8988T (cell line): ENCODE measurements around the gene PTPRN2.
"Not testable (repeated sequence)": the region's sequence is repeated elsewhere in the genome, so short reads cannot be mapped to it uniquely, and the experiment has no call there.

Experiments
- DNase-seq: peaks from one replicate; pipeline ENCODE4 v3.0.0; 2011

The PTPRN2 gene

DNA sequence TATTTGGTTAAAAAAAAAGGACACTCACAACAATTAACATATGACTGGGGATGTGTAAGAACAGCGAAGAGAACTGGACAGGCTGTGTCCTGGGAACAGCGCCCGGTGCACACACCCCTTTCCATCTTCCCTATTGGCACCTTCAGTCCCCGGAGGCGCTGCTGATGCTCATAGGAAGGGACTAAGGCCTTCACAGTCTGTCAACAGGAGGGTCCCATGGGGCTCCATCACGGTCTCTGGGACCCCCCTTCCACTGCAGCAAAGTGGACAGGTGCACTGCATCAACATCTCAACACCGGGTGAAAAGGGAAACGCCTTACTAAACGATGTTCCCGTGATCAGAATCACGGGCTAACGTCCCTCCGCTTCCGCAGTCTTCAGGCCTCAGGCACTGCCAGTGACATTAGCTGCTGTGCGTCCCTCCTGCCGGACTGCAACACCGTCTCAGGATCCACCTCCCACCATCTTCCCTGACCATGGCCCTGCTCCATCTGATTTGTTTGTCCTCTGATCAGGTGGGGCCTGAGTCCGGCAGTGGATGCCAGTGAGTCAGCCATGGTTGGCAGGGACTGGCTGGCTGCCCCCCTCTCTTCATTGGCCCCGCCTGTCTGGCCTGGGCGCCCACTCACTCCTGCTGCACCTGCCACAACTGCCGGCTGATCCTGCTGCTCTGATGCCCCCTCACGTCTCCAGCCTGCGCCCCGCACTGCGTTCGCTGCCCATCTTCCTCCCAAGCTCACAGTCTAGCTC, 636.1 kb downstream of the PTPRN2 start:
- DNase-seq: no peak

DNA sequence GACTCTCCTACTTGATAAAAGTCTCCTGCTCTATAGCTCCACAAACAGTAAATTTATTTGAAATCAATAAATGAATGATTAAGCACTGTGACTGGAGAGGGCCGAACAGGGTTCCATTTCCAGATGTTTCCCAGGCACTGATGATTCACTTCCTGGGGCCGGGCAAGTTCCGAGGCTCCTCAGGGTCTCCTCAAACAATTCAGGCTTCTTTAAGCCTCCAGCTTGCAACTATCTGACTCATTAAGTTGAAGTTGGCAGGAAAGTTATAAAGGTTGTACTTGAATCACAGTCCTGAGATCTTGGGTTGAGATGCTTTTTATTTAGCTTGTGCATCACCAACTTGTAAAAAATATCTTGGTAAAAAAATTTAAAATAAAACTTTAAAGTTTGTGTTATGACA, 637.9 kb downstream of the PTPRN2 start:
- DNase-seq: no peak

DNA sequence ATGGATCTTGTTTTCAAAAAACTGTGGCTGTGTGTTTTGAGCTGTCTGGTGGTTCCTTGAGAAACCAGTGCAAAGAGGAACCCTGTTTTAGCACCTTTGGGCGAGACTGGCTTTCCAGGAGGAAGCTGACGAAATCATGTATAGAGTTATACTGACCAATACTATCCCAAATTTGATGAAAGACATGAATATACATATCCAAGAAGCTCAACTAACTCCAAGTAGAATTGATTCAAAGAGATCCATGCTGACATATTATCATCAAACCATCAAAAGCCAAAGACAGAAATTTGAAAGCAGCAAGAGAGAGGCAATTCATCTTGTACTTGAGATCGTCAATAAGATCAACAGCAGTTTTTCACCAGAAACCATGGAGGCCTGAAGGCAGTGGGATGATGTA, 640.1 kb downstream of the PTPRN2 start:
- no peak for DNase-seq

DNA sequence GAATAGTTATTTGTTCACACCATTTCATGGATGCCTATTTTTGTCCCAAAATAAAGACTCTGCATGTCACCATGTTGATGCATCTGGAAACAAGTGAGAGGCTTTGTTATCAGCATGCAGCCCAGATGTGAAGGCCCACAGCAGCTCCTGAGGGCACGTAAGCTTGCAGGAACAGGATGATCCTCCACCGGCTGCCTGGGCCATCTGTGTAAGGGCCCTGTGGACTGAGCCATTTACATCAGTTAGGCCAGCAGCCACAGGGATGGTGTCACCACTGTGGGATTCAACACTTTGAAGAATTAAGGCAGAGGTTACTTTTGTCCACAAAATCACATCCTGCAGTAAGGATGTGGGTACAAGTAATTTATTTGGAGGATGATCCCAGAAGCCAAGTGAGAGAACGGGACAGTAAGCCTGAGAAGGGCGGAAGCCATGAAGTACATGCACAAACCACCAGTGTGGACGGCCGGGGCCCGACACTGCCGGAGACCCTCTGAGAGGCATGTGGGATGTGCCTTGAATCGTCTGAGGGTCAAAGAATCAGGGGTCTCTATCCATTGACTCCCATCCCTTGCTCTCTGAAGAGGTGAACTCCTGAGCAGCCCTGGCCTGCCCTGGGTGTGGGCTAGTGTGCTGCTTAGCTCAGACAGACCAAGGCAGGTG, 641.1 kb downstream of the PTPRN2 start:
- no peak for DNase-seq

DNA sequence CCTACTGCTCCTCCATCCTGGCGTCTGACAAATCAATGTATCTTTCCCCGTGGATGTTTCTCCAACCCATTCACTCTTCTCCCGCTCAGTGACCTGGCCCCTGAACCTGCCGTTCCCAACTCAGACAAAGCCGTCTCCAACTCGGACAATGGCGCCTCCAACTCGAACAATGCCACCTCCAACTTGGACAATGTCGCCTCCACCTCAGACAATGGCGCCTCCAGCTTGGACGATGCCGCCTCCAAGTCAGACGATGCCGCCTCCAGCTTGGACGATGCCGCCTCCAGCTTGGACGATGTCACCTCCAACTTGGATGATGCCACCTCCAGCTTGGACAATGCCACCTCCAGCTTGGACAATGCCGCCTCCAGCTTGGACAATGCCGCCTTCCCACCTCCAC, 642.2 kb downstream of the PTPRN2 start:
- no peak for DNase-seq

DNA sequence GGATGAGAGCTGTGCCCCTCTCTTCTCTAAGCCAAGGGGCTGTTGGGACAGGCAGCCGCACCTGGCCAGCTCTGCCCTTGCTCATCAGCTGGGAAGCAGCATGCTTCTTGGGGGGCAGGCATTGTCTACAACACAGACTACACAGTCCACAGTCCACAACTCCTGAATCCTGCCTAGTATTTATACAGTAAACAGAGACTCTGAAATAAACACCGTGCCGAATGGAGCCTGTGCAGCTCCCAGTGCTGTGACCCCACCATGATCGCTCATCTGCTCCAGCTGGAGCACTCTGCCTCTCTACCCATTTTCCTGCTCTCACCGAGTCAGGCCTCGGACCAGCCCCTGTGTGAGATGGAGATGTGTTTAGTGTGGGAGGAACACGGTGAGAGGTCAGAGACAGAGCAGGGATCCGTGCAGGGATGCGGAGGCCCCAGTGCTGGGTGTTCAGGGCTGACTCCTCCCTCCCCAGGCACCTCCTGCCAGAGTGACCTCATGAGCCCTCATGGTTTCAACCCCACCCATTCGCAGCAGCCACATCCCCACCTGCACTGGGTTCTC, 642.8 kb downstream of the PTPRN2 start:
- DNase-seq: no peak

DNA sequence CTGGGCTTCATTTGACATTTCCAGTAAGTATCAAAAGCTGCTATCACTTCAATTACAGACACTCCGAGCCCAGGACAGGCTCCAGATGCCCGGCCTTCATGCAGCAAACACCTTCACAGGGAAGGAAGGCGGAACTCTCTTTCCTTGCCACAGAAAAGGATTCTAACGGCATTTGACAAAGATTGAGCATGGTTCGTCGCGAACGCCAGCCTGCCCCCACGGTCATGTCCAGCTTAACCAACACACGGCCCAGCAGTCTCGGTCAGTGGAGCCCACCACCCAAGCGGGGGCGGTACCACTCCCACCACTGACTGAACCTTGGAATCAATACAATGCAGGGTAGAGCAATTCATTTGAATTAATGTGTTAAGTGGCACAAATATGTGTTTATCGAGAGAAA, 643.6 kb downstream of the PTPRN2 start:
- no peak for DNase-seq

DNA sequence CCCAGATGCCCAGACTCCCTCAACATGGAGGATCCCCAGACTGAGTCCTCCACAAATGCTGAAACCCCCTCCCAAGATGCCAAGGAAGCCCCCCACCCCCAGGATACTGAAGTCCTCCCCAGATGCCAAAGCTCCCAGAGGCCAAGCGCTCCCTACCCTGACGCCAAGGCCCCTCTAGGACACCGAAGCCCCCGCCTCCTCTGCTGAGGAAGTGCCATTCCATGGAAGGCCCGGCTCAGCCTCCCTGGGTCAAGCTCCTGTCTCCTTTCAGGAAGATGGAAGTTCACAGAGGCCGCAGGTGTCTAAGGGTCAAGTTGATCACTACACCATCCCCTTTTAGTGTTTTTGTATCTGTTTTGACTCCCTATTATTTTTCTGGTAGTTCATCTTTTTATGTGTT, 644.1 kb downstream of the PTPRN2 start:
- DNase-seq: no peak

DNA sequence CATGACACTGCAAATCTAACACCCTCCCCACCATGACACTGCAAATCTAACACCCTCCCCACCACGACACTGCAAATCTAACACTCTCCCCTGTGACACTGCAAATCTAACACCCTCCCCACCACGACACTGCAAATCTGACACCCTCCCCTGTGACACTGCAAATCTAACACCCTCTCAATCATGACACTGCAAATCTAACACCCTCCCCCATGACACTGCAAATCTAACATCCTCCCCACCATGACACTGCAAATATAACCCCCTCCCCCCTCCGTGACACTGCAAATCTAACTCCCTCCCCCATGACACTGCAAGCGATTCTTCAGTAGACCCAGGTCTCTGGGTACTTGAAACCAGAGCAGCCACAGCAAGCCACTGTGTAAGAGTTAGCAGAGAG, 646.4 kb downstream of the PTPRN2 start:
- DNase-seq: no peak

DNA sequence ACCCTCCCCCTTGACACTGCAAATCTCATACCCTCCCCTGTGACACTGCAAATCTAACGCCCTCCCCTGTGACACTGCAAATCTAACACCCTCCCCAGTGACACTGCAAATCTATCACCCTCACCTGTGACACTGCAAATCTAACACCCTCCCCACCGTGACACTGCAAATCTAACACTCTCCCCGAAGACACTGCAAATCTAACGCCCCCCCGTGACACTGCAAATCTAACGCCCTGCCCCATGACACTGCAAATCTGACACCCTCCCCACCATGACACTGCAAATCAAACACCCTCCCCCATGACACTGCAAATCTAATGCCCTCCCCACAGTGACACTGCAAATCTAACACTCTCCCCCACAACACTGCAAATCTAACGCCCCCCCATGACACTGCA, 647.1 kb downstream of the PTPRN2 start:
- no peak for DNase-seq

DNA sequence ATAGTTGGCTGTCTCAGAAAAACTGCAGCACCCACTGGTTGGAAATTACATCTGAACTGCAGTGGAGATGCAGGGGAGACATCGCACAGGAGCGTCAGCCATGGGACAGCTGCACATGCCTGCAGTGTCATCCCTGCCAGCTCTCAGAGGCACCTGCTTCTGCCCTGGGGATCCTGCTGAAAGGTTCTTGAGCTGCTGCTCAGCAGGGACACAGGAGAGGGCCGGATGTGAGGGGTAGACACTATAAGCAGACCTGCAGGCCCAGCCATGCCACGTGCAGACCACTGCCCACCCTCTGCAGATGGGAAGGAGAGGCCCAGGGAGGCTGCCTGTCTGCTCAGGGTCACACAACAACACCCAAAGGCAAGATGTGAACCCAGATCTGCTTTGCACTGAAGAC, 649.4 kb downstream of the PTPRN2 start:
- no peak for DNase-seq

DNA sequence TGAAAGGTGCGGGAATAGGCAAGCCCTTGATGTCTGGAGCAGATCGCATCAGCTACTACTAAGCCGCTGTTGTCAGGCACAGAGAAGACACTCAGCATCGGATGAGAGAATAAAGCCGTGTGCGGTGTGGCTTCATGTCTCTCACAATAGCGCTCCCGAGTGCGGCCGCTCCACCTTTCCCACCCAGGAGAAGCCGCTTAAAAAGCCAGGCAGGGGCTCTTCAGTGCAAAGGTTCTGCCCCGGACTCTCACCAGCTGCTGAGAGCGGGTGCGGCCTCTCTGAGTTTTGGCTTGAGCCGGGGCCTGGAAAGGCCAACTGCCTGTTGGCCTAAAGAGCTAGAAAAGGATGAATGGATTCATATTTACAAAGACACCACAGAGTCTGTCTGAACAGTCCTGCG, 650.2 kb downstream of the PTPRN2 start:
- no peak for DNase-seq

DNA sequence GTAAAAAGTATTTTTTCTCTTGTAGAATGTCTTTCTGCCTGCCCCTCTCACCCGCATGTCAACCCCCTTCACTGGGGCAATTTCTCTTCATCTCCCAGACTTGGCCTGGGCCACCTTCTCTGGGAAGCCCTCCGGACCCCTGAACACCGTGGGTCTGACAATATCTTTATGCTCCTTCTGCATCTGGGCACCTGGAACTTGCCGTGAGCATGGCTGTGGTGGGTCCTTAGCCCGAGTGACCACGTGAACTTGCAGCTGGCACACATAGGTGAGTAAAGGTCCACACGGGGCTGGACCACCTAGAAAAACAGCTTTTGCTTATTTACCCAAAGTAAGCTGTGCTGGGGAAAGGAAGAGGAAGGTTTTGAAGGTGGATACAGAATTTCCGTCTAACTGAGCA, 650.6 kb downstream of the PTPRN2 start:
- DNase-seq: no peak

DNA sequence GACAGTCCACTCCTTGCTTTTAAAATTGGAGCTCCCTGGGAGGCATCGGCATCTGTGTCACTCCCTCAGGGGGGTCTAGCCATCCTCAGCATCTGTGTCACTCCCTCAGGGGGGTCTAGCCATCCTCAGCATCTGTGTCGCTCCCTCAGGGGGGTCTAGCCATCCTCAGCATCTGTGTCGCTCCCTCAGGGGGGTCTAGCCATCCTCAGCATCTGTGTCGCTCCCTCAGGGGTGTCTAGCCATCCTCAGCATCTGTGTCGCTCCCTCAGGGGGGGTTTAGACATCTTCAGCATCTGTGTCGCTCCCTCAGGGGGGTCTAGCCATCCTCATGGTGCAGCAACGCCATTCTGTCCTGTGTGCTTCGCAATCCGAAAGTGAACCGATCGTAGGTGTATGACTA, 651.9 kb downstream of the PTPRN2 start:
- DNase-seq: not testable (repeated sequence)

DNA sequence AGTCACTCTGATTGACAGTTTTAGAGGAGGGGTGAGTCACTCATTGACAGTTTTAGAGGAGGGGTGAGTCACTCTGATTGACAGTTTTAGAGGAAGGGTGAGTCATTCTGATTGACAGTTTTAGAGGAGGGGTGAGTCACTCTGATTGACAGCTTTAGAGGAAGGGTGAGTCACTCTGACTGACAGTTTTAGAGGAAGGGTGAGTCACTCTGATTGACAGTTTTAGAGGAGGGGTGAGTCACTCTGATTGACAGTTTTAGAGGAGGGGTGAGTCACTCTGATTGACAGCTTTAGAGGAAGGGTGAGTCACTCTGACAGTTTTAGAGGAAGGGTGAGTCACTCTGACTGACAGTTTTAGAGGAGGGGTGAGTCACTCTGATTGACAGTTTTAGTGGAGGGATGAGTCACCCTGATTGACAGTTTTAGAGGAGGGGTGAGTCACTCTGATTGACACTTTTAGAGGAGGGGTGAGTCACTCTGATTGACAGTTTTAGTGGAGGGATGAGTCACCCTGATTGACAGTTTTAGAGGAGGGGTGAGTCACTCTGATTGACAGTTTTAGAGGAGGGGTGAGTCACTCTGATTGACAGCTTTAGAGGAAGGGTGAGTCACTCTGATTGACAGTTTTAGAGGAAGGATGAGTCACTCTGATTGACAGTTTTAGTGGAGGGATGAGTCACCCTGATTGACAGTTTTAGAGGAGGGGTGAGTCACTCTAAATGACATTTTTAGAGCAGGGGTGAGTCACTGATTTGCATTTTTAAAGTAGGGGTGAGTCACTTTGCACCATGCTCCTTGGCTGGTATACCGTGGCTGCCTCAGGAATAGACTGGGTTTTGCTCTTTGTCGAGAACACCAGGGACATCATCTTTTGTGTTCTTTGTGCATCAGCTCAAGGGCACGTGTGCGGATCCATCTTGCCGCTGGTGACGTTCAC, 654.1 kb downstream of the PTPRN2 start:
- DNase-seq: not testable (repeated sequence)

DNA sequence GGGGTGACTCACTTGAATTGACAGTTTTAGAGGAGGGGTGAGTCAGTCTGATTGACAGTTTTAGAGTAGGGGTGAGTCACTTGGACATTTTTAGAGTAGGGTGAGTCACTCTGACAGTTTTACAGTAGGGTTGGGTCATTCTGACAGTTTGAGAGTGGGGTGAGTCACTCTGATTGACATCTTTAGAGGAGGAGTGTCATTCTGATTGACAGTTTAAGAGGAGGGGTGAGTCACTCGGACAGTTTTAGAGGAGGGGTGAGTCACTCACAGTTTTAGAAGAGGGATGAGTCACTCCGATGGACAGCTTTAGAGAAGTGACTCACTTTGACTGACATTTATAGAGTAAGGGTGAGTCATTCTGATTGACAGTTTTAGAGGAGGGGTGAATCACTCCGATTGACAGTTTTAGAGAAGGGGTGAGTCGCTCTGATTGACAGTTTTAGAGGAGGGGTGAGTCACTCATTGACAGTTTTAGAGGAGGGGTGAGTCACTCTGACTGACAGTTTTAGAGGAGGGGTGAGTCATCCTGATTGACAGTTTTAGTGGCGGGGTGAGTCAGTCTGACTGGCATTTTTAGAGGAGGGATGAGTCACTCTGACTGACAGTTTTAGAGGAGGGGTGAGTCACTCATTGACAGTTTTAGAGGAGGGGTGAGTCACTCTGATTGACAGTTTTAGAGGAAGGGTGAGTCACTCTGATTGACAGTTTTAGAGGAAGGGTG, 655.0 kb downstream of the PTPRN2 start:
- DNase-seq: no peak

DNA sequence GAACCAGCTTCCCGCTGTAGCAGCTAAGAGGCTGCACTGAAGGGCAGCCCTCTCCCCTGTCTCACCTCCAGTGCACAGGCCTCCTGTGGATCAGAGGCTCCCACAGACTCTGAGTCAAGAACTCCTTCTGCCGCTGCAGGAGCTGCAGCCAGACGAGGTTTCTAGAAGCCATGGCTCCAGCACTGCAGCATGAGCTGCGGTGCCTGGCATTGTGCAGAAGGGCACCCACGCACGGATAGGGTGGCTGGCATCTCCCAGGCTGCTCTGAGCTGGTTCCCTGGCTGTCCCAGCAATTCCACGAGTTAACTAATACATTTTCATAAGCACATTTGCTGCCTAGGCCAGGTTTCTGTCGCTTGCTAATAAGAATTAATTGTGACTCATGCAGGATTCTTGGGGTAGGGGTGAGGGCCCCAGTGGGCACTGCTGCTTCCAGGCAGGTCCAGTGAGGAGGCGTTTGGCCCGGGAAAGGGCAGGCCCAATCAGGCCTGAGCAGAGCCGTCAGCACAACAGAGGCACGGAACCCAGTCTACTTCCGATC, 656.6 kb downstream of the PTPRN2 start:
- no peak for DNase-seq

DNA sequence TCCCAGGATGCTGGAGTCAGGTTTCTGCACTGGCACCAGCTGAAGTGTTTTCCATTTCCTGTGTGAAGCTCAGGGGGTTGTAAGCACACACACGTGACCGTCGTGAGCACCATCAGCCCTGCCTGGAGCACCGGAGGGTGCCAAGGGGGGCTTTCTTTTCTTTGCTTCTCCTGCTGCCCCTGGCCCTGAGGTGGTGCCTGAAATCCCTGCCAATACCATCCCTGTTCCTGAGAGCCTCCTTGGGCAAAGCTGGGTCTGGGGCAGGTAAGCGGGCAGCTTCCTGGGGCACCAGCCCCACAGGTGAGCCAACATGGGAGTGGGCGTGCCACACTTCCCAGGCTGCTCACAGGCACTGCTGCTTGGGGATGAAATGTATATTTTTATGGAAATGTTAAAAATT, 657.2 kb downstream of the PTPRN2 start:
- no peak for DNase-seq

DNA sequence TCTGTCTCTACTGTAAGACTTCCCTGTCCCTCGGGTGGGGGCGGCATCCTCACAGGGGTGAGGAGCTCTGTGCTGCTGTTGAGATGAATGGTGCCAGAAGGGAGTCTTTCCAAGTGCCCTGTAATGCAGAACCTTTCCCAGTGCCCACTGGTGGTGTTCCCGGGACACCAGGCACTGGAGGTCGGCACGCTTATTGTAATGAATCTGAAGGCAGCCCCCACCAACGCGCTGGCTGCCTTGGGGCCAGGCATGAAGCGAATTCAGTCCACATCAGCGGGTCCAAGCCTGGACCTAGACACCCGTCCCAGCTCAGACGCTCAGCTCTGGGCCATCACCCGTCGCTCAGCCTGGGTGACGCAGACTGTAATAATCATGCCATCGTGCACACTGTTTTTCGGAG, 658.0 kb downstream of the PTPRN2 start:
- no peak for DNase-seq

DNA sequence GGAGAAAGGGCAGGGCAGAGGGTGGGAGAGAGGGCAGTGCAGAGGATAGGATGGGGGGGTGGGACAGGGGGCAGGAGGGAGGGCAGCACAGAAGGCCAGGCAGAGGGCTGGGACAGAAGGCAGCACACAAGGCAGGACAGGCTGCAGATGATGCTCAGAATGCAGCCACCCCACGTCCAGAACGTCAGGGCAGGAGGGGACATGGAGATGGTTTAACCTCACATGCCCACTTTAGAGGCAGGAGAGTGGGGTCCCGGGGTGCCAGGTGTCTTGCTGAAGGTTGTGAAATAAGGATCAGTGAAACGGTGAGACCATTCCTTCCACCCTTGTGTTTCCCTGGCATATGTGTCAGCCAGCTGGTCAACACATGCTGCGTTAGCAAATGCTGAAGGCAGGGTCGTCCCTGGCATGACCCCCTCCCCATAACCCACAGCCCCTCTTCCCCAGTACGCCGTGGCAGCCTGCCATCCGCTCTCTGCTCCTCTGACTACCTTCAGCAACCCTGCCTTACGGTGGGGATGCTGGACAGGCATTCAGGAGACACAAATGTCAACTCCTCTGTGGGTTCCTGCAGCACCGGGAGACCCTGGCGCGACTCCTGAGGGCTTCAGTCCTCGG, 658.7 kb downstream of the PTPRN2 start:
- no peak for DNase-seq

DNA sequence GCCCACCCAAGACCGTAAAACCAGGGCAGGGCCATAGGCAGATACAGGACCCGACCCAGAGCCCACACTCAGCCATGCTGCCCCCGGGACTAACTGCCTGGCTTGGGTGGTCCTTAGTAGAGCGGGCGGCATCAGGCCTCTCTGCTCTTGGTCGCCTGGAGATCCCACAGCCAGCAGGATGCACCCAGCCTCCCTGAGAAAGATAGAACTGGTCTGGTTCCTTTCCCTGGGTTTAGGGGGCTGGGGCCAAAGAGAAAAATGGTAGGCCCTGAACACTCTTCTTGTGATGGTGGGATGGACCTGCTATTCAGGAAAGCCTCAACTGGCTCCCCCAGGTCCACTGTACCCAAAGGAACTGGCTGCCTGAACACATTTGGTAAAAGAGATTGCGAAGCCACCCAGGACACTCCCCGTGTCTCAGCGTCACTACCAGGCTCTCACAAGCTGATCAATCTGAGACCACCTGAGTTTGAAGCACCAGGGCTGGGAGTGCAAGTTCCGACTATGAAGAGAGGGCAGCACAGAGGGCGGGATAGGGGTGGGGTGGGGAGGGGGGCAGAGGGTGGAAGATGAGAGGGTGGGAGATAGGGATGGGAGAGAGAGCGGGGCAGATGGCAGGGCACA, 659.3 kb downstream of the PTPRN2 start:
- no peak for DNase-seq
